GM19328 (cell line): Measurements from ENCODE around the gene BRD8.
"Not testable (repeated sequence)": the region's sequence is repeated elsewhere in the genome, so short reads cannot be mapped to it uniquely, and the experiment has no call there.

Experiments
- ATAC-seq: cut with Tn5 transposase; IDR thresholded peaks from one replicate; pipeline ENCODE4 v1.9.1; 2021; ENCODE audit warnings: mild to moderate bottlenecking, moderate library complexity; ENCODE audit not compliant: unreplicated experiment

BRD8 gene, protein sequence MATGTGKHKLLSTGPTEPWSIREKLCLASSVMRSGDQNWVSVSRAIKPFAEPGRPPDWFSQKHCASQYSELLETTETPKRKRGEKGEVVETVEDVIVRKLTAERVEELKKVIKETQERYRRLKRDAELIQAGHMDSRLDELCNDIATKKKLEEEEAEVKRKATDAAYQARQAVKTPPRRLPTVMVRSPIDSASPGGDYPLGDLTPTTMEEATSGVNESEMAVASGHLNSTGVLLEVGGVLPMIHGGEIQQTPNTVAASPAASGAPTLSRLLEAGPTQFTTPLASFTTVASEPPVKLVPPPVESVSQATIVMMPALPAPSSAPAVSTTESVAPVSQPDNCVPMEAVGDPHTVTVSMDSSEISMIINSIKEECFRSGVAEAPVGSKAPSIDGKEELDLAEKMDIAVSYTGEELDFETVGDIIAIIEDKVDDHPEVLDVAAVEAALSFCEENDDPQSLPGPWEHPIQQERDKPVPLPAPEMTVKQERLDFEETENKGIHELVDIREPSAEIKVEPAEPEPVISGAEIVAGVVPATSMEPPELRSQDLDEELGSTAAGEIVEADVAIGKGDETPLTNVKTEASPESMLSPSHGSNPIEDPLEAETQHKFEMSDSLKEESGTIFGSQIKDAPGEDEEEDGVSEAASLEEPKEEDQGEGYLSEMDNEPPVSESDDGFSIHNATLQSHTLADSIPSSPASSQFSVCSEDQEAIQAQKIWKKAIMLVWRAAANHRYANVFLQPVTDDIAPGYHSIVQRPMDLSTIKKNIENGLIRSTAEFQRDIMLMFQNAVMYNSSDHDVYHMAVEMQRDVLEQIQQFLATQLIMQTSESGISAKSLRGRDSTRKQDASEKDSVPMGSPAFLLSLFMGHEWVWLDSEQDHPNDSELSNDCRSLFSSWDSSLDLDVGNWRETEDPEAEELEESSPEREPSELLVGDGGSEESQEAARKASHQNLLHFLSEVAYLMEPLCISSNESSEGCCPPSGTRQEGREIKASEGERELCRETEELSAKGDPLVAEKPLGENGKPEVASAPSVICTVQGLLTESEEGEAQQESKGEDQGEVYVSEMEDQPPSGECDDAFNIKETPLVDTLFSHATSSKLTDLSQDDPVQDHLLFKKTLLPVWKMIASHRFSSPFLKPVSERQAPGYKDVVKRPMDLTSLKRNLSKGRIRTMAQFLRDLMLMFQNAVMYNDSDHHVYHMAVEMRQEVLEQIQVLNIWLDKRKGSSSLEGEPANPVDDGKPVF

DNA sequence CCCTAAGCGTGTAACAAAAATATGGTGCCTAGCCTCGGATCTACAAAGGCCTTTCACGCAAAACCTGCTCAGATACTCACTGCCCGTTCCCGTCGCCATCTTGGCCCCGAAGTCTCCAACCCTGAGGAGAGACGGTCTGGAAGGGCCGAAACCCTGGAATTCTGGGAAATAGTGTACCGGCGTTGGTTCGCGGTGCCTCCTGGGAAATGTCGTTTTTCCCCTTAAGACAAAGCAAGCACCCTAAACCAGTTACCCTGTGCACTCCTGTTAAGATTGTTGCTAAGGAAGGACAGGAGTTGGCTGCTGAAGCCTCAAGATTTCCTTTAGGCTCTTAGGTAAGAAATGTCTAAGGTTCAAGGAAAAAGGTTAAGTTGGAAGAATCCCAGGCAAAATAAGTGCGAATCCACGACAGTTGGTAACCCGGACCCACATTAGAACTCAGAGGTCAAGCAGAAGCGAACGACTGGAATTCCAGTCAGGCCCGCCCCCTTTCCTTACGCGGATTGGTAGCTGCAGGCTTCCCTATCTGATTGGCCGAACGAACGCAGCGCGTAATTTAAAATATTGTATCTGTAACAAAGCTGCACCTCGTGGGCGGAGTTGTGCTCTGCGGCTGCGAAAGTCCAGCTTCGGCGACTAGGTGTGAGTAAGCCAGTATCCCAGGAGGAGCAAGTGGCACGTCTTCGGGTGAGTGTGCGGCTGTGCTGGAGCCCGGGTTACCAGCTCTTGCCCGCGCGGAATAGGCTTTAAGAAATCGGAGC lies at the start of gene BRD8, which contains the start of gene KIF20A:
TSS of gene BRD8 (minus strand) at position 115 of the 761 bp plus-strand sequence. CDS start at position 99, 16 bp downstream.
TSS of gene KIF20A (plus strand) at position 597 of the 761 bp plus-strand sequence. CDS start 569 bp downstream, outside the sequence.
- ATAC-seq = peak; percentile 74

DNA sequence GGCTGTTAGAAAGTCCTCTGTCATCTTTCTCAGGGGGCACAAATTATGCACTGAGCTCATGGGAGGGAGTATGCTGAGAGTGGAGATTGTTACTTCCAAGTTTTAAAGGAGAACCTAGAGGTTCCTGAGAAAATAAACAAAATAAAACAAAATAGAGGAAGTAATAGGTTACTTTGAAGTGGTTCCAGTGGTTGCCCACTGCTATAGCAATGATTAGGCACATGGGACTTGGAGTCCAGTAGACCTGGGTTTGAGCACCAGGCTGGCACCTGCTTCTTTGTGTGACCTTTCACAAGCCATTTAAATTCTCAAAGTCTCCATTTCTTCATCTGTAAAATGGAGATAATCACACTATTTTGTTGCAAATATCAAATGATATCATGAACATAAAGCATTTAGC lies 48.5 kb upstream of the BRD8 start:
- no peak for ATAC-seq

DNA sequence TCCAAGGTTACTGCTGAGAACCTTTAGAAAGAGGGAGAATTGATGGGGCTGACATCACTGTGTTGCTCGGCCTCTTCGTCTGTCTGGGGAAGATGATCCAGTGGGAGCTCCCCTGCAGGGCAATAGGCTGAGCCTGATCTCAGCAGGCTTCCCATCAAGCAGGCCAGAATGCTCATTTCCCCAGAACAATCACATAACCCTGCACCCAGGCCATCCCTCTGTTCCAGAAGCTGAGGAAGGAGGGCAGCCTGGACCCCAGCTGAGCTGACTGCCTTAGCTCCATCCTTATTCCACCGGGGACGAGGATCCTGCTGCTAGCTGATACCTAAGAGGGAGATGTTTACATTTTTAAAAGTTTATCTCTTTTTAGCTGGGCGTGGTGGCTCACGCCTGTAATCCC lies 46.3 kb upstream of the BRD8 start:
- no peak for ATAC-seq

DNA sequence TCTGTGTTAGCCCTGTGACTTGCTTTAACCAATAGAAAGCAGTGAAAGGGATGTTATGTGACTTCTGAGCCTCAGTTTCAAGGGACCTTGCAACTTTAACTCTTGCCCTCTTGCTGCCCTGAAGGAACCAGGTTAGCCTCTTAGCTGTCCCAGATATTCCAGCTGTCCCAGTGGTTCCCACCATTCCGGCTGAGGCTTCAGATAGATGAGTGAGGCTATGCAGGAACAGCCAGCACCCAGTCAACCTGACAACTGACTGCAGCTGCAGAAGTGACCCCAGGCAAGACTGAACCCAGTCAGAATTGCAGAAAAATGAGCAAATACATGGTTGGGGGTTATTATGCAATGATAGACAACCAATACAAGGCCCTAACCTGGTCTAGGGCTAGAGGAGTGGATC lies 45.1 kb upstream of the BRD8 start:
- no peak for ATAC-seq

DNA sequence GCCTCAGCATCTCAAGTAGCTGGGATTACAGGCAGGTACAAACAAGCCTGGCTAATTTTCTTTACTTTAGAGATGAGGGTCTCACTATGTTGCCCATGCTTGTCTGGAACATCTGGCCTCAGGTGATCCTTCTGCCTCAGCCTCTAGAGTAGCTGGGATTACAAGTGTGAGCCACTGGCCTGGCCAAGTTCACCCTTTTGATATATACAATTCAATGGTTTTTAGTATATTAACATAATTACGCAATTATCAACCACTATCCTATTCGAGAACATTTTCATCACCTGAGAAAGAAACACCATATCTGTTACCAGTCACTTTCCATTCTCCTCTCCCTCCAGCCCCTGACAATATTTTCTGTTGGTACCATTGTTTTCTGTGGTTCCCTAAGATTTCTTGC lies 38.4 kb upstream of the BRD8 start:
- ATAC-seq = no peak

DNA sequence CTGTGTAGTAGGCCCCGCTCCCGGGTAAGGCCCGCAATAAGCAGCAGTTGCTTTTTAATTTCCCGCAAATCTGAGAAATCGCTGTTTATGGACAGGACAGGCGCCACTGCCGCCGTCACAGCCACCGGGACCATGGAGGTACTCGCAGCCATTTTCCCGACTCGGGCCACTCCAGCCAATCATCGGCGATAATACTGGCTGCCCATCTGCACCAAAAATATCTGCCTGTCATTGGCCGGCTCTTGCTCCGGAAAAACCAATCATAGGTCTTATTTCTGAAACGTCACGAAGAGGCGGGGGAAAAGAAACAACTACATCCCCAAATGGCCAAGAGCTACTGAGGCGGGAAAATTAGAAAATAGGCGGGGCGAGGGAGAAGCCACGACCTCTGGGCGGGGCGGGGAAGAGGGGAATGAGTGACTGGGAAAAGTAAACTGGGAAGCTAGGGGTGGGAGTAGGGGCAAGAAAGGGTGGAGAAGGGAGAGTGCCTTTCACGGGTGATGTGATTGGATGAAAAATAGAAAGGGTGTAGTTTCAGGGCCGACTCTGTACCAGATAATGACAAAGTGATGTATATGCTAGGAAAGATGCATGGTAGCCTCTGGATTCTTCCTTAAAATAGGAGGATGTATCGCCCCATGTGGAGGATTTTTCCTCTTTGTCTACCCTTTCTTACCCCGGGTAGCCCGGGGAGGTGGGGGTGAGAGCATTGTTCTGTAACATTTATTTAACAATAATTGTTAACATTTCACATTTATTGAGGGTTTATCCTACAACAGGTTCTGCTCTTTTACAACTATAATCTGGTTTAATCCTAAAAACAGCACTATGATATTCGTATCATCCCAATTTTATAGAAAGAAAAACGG lies 35.0 kb upstream of the BRD8 start, which contains the start of gene CDC23:
TSS of gene CDC23 (minus strand) at position 163 of the 869 bp plus-strand sequence. CDS start at position 152, 11 bp downstream.
- ATAC-seq = peak; percentile 99

DNA sequence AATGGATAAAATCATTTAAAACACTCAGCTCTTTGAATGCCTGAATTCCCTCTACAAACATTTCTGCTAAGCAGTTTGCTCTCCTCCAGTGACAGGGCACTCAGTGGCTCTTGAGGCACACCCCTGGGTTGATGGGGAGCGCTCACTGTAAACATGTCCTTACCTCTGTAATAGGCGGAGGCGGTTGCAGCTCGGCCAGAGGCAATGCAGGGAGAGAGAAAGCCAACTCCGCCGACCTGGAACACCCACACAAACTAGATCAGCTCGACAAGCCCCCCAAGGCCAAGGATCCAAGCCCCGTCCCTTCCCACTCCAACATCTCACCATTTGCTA lies 34.4 kb upstream of the BRD8 start:
- peak; percentile 23 for ATAC-seq

DNA sequence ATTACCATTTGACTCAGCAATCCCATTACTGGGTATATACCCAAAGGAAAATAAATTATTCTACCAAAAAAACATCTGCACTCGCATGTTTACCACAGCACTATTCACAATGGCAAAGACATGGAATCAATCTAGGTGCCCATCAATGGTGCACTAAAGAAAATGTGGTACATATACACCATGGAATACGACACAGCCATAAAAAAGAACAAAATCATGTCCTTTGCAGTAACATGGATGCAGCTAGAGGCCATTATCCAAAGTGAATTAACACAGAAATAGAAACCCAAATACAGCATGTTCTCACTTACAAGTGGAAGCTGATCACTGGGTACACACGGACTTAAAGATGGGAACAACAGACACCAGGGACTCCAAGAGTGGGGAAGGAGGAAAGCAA lies 32.6 kb upstream of the BRD8 start:
- no peak for ATAC-seq

DNA sequence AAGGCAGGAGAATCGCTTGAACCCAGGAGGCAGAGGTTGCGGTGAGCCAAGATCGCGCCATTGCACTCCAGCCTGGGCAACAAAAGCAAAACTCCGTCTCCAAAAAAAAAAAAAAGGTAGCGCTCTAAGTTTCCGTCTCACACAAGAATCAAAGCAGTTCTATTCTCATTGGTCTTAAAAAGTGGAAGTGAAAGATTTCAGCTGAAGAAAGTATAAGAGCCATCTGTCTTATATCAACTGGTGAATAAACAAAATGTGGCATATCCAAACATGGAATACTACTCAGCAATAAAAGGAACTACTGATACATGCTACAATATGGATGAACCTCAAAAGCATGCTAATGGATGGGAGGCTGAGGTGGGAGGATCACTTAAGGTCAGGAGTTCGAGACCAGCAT lies 15.4 kb upstream of the BRD8 start:
- ATAC-seq = not testable (repeated sequence)

DNA sequence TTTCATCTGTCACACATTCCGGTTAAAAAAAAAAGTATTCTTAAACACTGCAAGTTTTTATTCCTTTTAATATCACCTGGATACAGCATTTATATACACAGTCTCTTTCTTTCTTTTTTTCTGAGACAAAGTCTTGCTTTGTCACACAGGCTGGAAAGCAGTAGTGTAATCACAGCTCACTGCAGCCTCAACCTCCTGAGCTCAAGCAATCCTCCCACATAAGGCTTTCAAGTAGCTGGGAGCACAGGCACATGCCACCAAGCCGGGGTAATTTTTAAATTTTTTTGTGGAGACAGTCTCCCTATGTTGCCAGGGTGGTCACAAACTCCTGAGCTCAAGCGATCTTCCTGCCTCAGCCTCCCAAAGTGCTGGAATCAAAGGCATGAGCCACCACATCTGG lies 14.4 kb upstream of the BRD8 start:
- no peak for ATAC-seq

DNA sequence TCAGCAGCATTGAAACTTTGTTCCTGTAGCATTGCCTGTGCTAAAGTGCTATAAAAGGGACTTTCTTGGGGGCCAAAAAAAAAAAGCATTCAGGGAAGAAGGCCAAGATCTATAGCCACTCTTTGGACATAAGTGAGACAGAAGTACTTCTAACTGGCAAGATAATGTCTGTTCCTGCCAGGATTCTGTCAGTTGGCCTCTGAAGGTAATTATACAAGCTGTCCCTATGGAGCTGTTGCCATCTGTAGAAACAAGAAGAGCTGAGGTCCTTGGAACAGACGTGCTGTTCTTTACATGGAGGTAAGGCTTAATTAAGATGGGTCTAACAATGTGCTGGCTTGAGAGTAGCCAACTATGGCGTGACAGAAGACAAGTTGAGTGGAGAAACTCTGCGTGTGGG lies 10.2 kb upstream of the BRD8 start:
- ATAC-seq = no peak

DNA sequence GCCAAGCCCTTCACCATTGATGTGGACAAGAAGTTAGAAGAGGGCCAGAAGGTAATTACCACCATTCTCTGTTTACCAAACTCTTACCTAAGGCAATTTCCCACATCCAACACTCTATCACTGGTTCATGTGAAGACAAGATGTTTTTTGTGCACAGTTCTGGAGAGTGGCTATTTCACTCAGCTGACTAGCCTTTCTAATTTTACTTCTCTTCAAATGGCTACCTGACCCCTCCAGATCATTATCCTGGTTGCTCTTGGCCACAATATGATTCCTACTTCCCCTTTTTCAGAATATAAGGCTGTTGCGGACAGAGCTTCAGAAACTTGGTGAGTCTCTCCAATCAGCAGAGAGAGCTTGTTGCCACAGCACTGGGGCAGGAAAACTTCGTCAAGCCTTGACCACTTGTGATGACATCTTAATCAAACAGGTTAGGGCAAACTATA lies 7.6 kb upstream of the BRD8 start:
- no peak for ATAC-seq

DNA sequence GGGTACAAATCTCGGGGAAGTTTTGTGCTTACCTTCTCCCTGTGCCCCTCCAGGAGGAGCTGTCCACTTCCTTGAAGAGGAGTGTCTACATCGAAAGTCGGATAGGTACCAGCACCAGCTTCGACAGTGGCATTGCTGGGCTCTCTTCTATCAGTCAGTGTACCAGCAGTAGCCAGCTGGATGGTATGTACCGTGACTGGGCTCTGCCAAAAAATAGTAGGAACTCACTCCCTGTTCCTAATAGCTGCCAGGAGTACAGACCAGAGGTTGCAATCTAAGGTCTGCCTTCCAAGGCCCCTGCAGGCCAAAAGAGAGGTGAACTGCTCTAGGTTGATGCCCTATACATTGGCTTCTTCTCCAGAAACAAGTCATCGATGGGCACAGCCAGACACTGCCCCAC lies 4.4 kb upstream of the BRD8 start:
- no peak for ATAC-seq

DNA sequence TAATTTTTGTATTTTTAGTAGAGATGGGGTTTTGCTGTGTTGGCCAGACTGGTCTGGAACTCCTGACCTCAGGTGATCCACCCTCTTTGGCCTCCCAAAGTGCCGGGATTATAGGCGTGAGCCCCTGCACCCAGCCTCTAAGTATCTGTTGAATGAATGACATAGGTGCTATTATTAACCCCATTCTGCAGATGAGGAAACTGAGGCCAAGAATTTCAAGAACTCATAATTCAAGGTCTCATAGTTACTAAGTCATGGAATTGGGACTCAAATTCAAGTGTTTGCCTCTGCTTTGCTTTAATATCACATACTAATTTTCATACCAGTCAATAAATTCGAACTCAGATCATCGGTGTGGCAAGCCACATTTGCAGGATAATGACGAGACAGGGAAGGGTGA lies 2.4 kb upstream of the BRD8 start:
- no peak for ATAC-seq

DNA sequence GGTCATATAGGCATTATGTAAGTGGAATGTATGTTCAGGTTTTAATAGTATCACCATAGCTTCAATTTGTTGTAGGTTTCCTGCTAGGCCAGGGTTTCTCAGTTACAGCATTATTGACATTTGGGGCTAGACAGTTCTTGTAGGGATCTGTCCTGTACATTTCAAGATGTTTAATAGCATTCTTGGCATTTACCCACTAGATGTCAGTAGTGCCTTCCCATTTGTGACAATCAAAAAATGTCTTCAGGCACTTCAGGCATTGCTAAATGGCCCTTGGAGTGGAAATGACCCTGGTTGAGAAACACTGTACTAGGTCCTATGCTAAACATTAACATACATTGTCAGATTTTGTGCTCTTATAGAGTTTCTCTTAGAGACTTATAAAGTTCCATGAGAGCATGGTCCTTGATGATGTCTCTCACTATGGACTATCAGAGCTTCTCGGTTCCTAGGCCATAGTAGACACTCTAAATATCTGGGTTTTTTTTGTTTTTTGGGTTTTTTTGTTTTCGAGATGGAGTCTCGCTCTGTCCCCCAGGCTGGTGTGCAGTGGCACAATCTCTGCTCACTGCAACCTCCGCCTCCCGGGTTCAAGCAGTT lies 1.9 kb upstream of the BRD8 start:
- no peak for ATAC-seq

DNA sequence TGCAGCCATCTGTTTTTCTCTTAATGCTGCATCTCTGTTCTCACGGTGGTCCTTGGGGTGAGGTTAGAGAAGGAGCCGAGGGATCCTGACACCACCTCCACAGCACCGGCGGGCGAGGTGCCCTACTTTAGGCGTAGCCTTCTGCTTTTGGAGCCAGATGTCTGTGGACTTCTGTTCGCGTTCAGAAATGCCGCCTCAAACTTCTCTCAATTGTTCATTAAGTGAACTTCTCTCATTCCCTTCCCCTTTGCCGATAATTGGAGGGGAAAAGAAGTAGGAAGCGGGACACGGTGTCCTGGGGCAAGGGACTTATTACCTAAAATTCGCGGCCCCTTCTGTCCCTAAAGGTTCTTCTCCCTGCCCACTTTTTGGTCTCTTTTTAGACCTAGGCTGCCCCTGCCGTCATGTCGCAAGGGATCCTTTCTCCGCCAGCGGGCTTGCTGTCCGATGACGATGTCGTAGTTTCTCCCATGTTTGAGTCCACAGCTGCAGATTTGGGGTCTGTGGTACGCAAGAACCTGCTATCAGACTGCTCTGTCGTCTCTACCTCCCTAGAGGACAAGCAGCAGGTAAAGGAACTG lies 937 bp upstream of the BRD8 start:
- no peak for ATAC-seq

DNA sequence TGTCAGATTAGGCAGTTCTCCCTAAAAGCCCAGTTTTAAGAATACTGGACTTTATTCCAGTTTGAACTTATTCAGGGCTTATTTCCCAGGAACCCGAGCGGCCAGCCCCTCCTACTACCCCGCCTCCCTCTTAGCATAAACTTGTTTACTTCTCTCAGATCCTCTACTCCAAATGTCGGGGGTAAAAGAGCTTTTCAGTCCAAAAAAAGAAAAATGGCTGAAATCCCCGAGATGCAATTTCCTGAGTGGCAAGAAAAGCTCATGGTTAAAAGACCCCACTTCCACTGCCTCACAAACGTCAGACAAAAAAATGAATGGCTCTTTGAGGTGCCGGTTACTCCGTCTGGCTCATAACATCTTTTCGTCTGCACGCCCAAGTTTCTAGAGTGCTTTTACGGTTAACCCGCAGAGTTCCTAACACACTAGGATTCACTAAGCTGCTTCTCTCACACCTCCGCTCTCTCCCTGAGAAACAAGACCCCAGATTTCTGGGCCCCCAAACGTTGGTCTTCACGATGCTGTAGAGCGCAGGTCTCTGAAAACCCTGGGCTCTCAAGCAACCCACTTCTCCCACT lies 402 bp downstream of the BRD8 start:
- no peak for ATAC-seq

DNA sequence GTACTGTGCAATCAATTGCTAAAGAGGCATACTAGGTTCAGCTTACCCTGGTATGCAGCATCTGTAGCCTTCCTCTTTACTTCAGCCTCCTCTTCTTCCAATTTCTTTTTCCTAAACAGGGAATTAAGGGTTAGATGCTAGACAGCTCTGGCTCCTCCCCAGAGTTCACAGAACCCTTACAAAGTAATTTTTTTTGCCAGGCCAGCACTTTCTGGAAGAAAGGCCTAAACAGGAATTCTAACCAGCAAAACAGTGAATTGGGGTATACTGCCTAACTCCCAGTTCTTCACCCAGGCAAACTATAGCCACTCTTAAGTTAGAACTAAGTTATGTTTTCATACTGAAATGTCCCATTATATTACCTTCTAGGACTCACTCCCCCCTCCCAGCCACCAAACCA lies 8.1 kb downstream of the BRD8 start:
- ATAC-seq = no peak
